Mesendoderm (in vitro differentiated cells): Measurements from ENCODE around the gene CXCL14.
A peak's percentile ranks its signal among the peaks of the same experiment; 100 is the strongest.

ENCODE experiments used
- DNase-seq: peaks from one replicate; pipeline ENCODE4 v3.0.0; 2013
- H2AK5ac ChIP-seq: 2 replicates; pipeline ENCODE4 v1.6.1; 2013; ENCODE audit warnings: low read length, inconsistent platforms
- H2BK120ac ChIP-seq: 2 replicates; pipeline ENCODE4 v1.6.1; 2013; ENCODE audit warnings: low read depth, mild to moderate bottlenecking, low read length, moderate library complexity, mixed read lengths
- H2BK15ac ChIP-seq: replicated peaks from 2 replicates; pipeline ENCODE4 v1.6.1; 2013; ENCODE audit warnings: low read depth, mild to moderate bottlenecking, moderate library complexity
- H2BK5ac ChIP-seq: 2 replicates; pipeline ENCODE4 v1.6.1; 2013; ENCODE audit warnings: low read length, inconsistent platforms
- H3K18ac ChIP-seq: 2 replicates; pipeline ENCODE4 v1.6.1; 2013; ENCODE audit warnings: mild to moderate bottlenecking, low read length, mixed read lengths
- H3K23ac ChIP-seq: one replicate; pipeline ENCODE4 v1.6.1; 2013; ENCODE audit warnings: low read length
- H3K27ac ChIP-seq: 2 replicates; pipeline ENCODE4 v1.5.1; 2013; ENCODE audit warnings: low read depth, mild to moderate bottlenecking, inconsistent platforms, low read length, moderate library complexity
- H3K27me3 ChIP-seq: 2 replicates; pipeline ENCODE4 v1.6.1; 2013; ENCODE audit warnings: low read length, control low read depth, mild to moderate bottlenecking, inconsistent platforms; ENCODE audit not compliant: insufficient read depth, poor library complexity
- H3K36me3 ChIP-seq: 2 replicates; pipeline ENCODE4 v1.6.1; 2013; ENCODE audit warnings: low read length, inconsistent platforms; ENCODE audit not compliant: control insufficient read depth, insufficient read depth
- H3K4ac ChIP-seq: one replicate; pipeline ENCODE4 v1.6.1; 2013; ENCODE audit warnings: low read depth, mild to moderate bottlenecking, low read length, moderate library complexity
- H3K4me1 ChIP-seq: 2 replicates; pipeline ENCODE4 v1.6.1; 2013; ENCODE audit warnings: low read depth, low read length, inconsistent platforms; ENCODE audit not compliant: control insufficient read depth
- H3K4me2 ChIP-seq: 2 replicates; pipeline ENCODE4 v1.6.1; 2013; ENCODE audit warnings: low read length
- H3K4me3 ChIP-seq: 2 replicates; pipeline ENCODE4 v1.5.1; 2013; ENCODE audit warnings: mild to moderate bottlenecking, low read length
- H3K56ac ChIP-seq: one replicate; pipeline ENCODE4 v1.6.1; 2013; ENCODE audit warnings: low read length
- H3K79me1 ChIP-seq: 2 replicates; pipeline ENCODE4 v1.6.1; 2013; ENCODE audit warnings: low read length, inconsistent platforms
- H3K79me2 ChIP-seq: 2 replicates; pipeline ENCODE4 v1.6.1; 2013; ENCODE audit warnings: mild to moderate bottlenecking, low read length; ENCODE audit not compliant: control insufficient read depth, insufficient read depth
- H3K9ac ChIP-seq: 2 replicates; pipeline ENCODE4 v1.6.1; 2013; ENCODE audit warnings: low read length, inconsistent platforms
- H4K5ac ChIP-seq: one replicate; pipeline ENCODE4 v1.6.1; 2013; ENCODE audit warnings: low read length
- H4K8ac ChIP-seq: one replicate; pipeline ENCODE4 v1.6.1; 2013; ENCODE audit warnings: low read depth, mild to moderate bottlenecking, control low read depth, low read length, moderate library complexity
- WGBS: extraction: QIAGEN DNeasy Blood & Tissue Kit; methylation state at CpG from one replicate; pipeline ENCODE4 v1.1.7; 2013; ENCODE audit warnings: low lambda C conversion rate, missing lambda C conversion rate; ENCODE audit not compliant: insufficient coverage; ENCODE audit errors: extremely low coverage; 5-methylcytosine and 5-hydroxymethylcytosine counted together

Gene CXCL14

GRCh38 chr5:135553688-135554462 lies 24.9 kb downstream of the CXCL14 start:
- Histone ChIP-seq H2AK5ac (no peak overlapping the region), H3K23ac (no peak overlapping the region), H3K79me1 (no peaks in the 10 kb centered on the region), H3K27me3 (peaks cover 11% of the 10 kb centered on the region), H4K5ac (no peak overlapping the region), H4K8ac (no peak overlapping the region), H3K36me3 (no peaks in the 10 kb centered on the region), H3K27ac (no peak overlapping the region), H3K56ac (no peak overlapping the region), H3K79me2 (no peaks in the 10 kb centered on the region), H2BK15ac (no peak overlapping the region), H2BK120ac (no peak overlapping the region), H3K9ac (no peak overlapping the region), H2BK5ac (no peak overlapping the region), H3K4me1 (no peaks in the 10 kb centered on the region), H3K4me2 (no peak overlapping the region), H3K4me3 (no peak overlapping the region), H3K18ac (no peak overlapping the region), H3K4ac (no peak overlapping the region)
- DNase-seq: peak; percentile 75
- WGBS: no CpG with 5 or more reads among the region's 8 CpGs

GRCh38 chr5:135551593-135552447 lies 27.0 kb downstream of the CXCL14 start:
- Histone ChIP-seq H3K23ac (no peak overlapping the region), H4K5ac (no peak overlapping the region), H3K4me2 (no peak overlapping the region), H3K36me3 (no peaks in the 10 kb centered on the region), H2BK15ac (no peak overlapping the region), H3K9ac (no peak overlapping the region), H2AK5ac (no peak overlapping the region), H3K4me3 (no peak overlapping the region), H2BK120ac (no peak overlapping the region), H3K4me1 (no peaks in the 10 kb centered on the region), H3K56ac (no peak overlapping the region), H3K27me3 (peaks cover 27% of the 10 kb centered on the region), H2BK5ac (no peak overlapping the region), H3K79me1 (no peaks in the 10 kb centered on the region), H3K79me2 (no peaks in the 10 kb centered on the region), H4K8ac (no peak overlapping the region), H3K27ac (no peak overlapping the region), H3K4ac (no peak overlapping the region), H3K18ac (no peak overlapping the region)
- no CpG with 5 or more reads among the region's 15 CpGs for WGBS
- peak; percentile 78 for DNase-seq

- Histone ChIP-seq H3K23ac (no peak overlapping the region), H3K56ac (no peak overlapping the region), H3K4me3 (no peak overlapping the region), H3K18ac (no peak overlapping the region), H3K79me2 (no peaks in the 10 kb centered on the region), H3K9ac (no peak overlapping the region), H2BK15ac (no peak overlapping the region), H3K27me3 (peaks cover 51% of the 10 kb centered on the region), H4K8ac (no peak overlapping the region), H4K5ac (no peak overlapping the region), H3K4ac (no peak overlapping the region), H2AK5ac (no peak overlapping the region), H3K4me1 (no peaks in the 10 kb centered on the region), H3K4me2 (no peak overlapping the region), H3K27ac (no peak overlapping the region), H3K79me1 (no peaks in the 10 kb centered on the region), H2BK120ac (no peak overlapping the region), H3K36me3 (no peaks in the 10 kb centered on the region), H2BK5ac (no peak overlapping the region)
- DNase-seq: no peak
- no CpG with 5 or more reads among the region's 4 CpGs for WGBS
Observed at GRCh38 chr5:135549413-135549812, 29.4 kb downstream of the CXCL14 start.

GRCh38 chr5:135547590-135548254 lies 31.1 kb downstream of the CXCL14 start:
- H3K4me3 ChIP-seq: no peak overlapping the region
- no peak overlapping the region for H3K4me2 ChIP-seq
- no peak overlapping the region for H3K27ac ChIP-seq
- no peak overlapping the region for H3K9ac ChIP-seq
- H3K4me1 ChIP-seq: no peaks in the 10 kb centered on the region
- H3K56ac ChIP-seq: no peak overlapping the region
- no peak overlapping the region for H4K5ac ChIP-seq
- no peak overlapping the region for H2BK5ac ChIP-seq
- H3K27me3 ChIP-seq: peaks cover 65% of the 10 kb centered on the region
- DNase-seq: no peak
- no peaks in the 10 kb centered on the region for H3K36me3 ChIP-seq
- no peaks in the 10 kb centered on the region for H3K79me2 ChIP-seq
- H3K4ac ChIP-seq: no peak overlapping the region
- no peak overlapping the region for H4K8ac ChIP-seq
- H3K18ac ChIP-seq: no peak overlapping the region
- no peak overlapping the region for H2AK5ac ChIP-seq
- no peak overlapping the region for H2BK15ac ChIP-seq
- H3K79me1 ChIP-seq: no peaks in the 10 kb centered on the region
- WGBS: no CpG with 5 or more reads among the region's 8 CpGs
- H2BK120ac ChIP-seq: no peak overlapping the region
- no peak overlapping the region for H3K23ac ChIP-seq

- no peak overlapping the region for H4K5ac ChIP-seq
- no peaks in the 10 kb centered on the region for H3K4me1 ChIP-seq
- no peaks in the 10 kb centered on the region for H3K79me1 ChIP-seq
- no peaks in the 10 kb centered on the region for H3K36me3 ChIP-seq
- no CpG with 5 or more reads among the region's 4 CpGs for WGBS
- H4K8ac ChIP-seq: no peak overlapping the region
- H3K27ac ChIP-seq: no peak overlapping the region
- H3K56ac ChIP-seq: no peak overlapping the region
- DNase-seq: no peak
- H2BK5ac ChIP-seq: no peak overlapping the region
- no peak overlapping the region for H2AK5ac ChIP-seq
- no peak overlapping the region for H3K4me3 ChIP-seq
- H3K18ac ChIP-seq: no peak overlapping the region
- peaks cover 73% of the 10 kb centered on the region for H3K27me3 ChIP-seq
- no peaks in the 10 kb centered on the region for H3K79me2 ChIP-seq
- no peak overlapping the region for H3K4ac ChIP-seq
- H3K9ac ChIP-seq: no peak overlapping the region
- no peak overlapping the region for H2BK120ac ChIP-seq
- H3K4me2 ChIP-seq: no peak overlapping the region
- H2BK15ac ChIP-seq: no peak overlapping the region
- no peak overlapping the region for H3K23ac ChIP-seq
Observed at GRCh38 chr5:135546912-135547311, 31.9 kb downstream of the CXCL14 start.
